HG03045 (cell line): ENCODE data around the gene SWT1.
A peak's percentile ranks its signal among the peaks of the same experiment; 100 is the strongest.

Source experiments
- ATAC-seq: cut with Tn5 transposase; IDR thresholded peaks from one replicate; pipeline ENCODE4 v1.9.1; 2021; ENCODE audit warnings: mild to moderate bottlenecking, moderate library complexity; ENCODE audit not compliant: unreplicated experiment

Gene SWT1

GRCh38 chr1:185284533-185285276 is 127.7 kb downstream of the SWT1 start:
- no peak for ATAC-seq

GRCh38 chr1:185287451-185287850 is 130.5 kb downstream of the SWT1 start:
- no peak for ATAC-seq

- ATAC-seq = no peak
Observed at GRCh38 chr1:185288435-185288834, 131.5 kb downstream of the SWT1 start.

GRCh38 chr1:185289880-185290279 is 132.9 kb downstream of the SWT1 start:
- ATAC-seq = no peak

- no peak for ATAC-seq
Observed at GRCh38 chr1:185291159-185291558, 134.2 kb downstream of the SWT1 start.

- no peak for ATAC-seq
Observed at GRCh38 chr1:185291652-185292051, 134.7 kb downstream of the SWT1 start.

GRCh38 chr1:185292237-185292636 is 135.3 kb downstream of the SWT1 start:
- no peak for ATAC-seq

GRCh38 chr1:185293967-185294542 is 137.1 kb downstream of the SWT1 start:
- no peak for ATAC-seq

GRCh38 chr1:185295091-185295490 is 138.1 kb downstream of the SWT1 start:
- no peak for ATAC-seq

- ATAC-seq = no peak
Observed at GRCh38 chr1:185297982-185298381, 141.0 kb downstream of the SWT1 start.

GRCh38 chr1:185300152-185300551 is 143.2 kb downstream of the SWT1 start:
- no peak for ATAC-seq

GRCh38 chr1:185305419-185305818 is 148.5 kb downstream of the SWT1 start:
- ATAC-seq = no peak

GRCh38 chr1:185308126-185308525 is 151.2 kb downstream of the SWT1 start:
- no peak for ATAC-seq

GRCh38 chr1:185309566-185309965 is 152.6 kb downstream of the SWT1 start:
- ATAC-seq = no peak

- ATAC-seq = no peak
Observed at GRCh38 chr1:185311589-185312225, 154.7 kb downstream of the SWT1 start.

GRCh38 chr1:185312361-185313138 is 155.6 kb downstream of the SWT1 start:
- ATAC-seq = no peak

GRCh38 chr1:185314411-185314810 is 157.4 kb downstream of the SWT1 start:
- no peak for ATAC-seq

- ATAC-seq = no peak
Observed at GRCh38 chr1:185315445-185316071, 158.6 kb downstream of the SWT1 start.

GRCh38 chr1:185316163-185317033 is 159.4 kb downstream of the SWT1 start:
- peak; percentile 58 for ATAC-seq
